ENCODE results near the gene CNPY1. TPM values are rescaled to one million over a fixed set of nuclear protein-coding genes. Genes with fewer than 3 reads are reported as not detected.

Gene CNPY1
- total and polyA plus RNA-seq, 9 of the 15 experiments (the other 6 are each of a cell fraction or from before 2014, with no cell fraction given), result not detected

- TF ChIP-seq CHD7 (IDR thresholded peaks at IDR 0.05; ENCODE audit: low read depth, low read length) (no peak), TCF3 (CRISPR knock-in tag; IDR thresholded peaks at IDR 0.05) (peak; percentile 70), CBFA2T3 (IDR thresholded peaks at IDR 0.05) (peak; percentile 76), USF1 (CRISPR knock-in tag; IDR thresholded peaks at IDR 0.05) (peak; percentile 45), TRIM24 (IDR thresholded peaks at IDR 0.05) (0 out of 4 replicates have a peak, but pooled peaks of 1 of the 2 experiments have one; percentile 15)
These were observed 38.6 kb upstream of the CNPY1 start (continued) for GRCh38 chr7:155584763-155585531.

All from K562 (cell line).